ENCODE measurements around the gene RGP1.

RGP1 gene

GRCh38 chr9:35767458-35767857 is 18.4 kb downstream of the RGP1 start:
- DNase-seq: no peak
- no peaks in the 10 kb centered on the region for H3K27me3 ChIP-seq (replicated peaks; ENCODE audit: control insufficient read depth, insufficient read depth, low read length, poor library complexity, severe bottlenecking)
- H3K27ac ChIP-seq (ENCODE audit: insufficient read depth, low read length, poor library complexity, severe bottlenecking): no peak overlapping the region
- H3K9me3 ChIP-seq (ENCODE audit: control insufficient read depth, low read length): no peaks in the 10 kb centered on the region
- H3K4me3 ChIP-seq (ENCODE audit: insufficient read depth, low read depth, low read length, poor library complexity, severe bottlenecking): no peak overlapping the region
- H3K4me1 ChIP-seq (ENCODE audit: control insufficient read depth, insufficient read depth, low read length, poor library complexity, severe bottlenecking): no peaks in the 10 kb centered on the region
- no peaks in the 10 kb centered on the region for H3K36me3 ChIP-seq (ENCODE audit: control insufficient read depth, insufficient read depth, low read length)

GRCh38 chr9:35769763-35770162 is 20.7 kb downstream of the RGP1 start:
- Histone ChIP-seq H3K27ac (ENCODE audit: insufficient read depth, low read length, poor library complexity, severe bottlenecking) (no peak overlapping the region), H3K4me3 (ENCODE audit: insufficient read depth, low read depth, low read length, poor library complexity, severe bottlenecking) (no peak overlapping the region), H3K27me3 (replicated peaks; ENCODE audit: control insufficient read depth, insufficient read depth, low read length, poor library complexity, severe bottlenecking) (no peaks in the 10 kb centered on the region), H3K9me3 (ENCODE audit: control insufficient read depth, low read length) (no peaks in the 10 kb centered on the region), H3K4me1 (ENCODE audit: control insufficient read depth, insufficient read depth, low read length, poor library complexity, severe bottlenecking) (no peaks in the 10 kb centered on the region), H3K36me3 (ENCODE audit: control insufficient read depth, insufficient read depth, low read length) (no peaks in the 10 kb centered on the region)
- DNase-seq: no peak

- H3K27me3 ChIP-seq (replicated peaks; ENCODE audit: control insufficient read depth, insufficient read depth, low read length, poor library complexity, severe bottlenecking): no peaks in the 10 kb centered on the region
- H3K27ac ChIP-seq (ENCODE audit: insufficient read depth, low read length, poor library complexity, severe bottlenecking): no peak overlapping the region
- H3K9me3 ChIP-seq (ENCODE audit: control insufficient read depth, low read length): no peaks in the 10 kb centered on the region
- no peaks in the 10 kb centered on the region for H3K4me1 ChIP-seq (ENCODE audit: control insufficient read depth, insufficient read depth, low read length, poor library complexity, severe bottlenecking)
- H3K36me3 ChIP-seq (ENCODE audit: control insufficient read depth, insufficient read depth, low read length): peaks cover 2% of the 10 kb centered on the region
- H3K4me3 ChIP-seq (ENCODE audit: insufficient read depth, low read depth, low read length, poor library complexity, severe bottlenecking): no peak overlapping the region
- no peak for DNase-seq
Measured at GRCh38 chr9:35771075-35771433, 22.0 kb downstream of the RGP1 start.

- Histone ChIP-seq H3K27me3 (replicated peaks; ENCODE audit: control insufficient read depth, insufficient read depth, low read length, poor library complexity, severe bottlenecking) (no peaks in the 10 kb centered on the region), H3K4me3 (ENCODE audit: insufficient read depth, low read depth, low read length, poor library complexity, severe bottlenecking) (no peak overlapping the region), H3K27ac (ENCODE audit: insufficient read depth, low read length, poor library complexity, severe bottlenecking) (no peak overlapping the region), H3K36me3 (ENCODE audit: control insufficient read depth, insufficient read depth, low read length) (peaks cover 5% of the 10 kb centered on the region), H3K4me1 (ENCODE audit: control insufficient read depth, insufficient read depth, low read length, poor library complexity, severe bottlenecking) (no peaks in the 10 kb centered on the region), H3K9me3 (ENCODE audit: control insufficient read depth, low read length) (no peaks in the 10 kb centered on the region)
- DNase-seq: no peak
Measured at GRCh38 chr9:35771534-35771933, 22.4 kb downstream of the RGP1 start.

- H3K36me3 ChIP-seq (ENCODE audit: control insufficient read depth, insufficient read depth, low read length): peaks cover 5% of the 10 kb centered on the region
- H3K4me1 ChIP-seq (ENCODE audit: control insufficient read depth, insufficient read depth, low read length, poor library complexity, severe bottlenecking): no peaks in the 10 kb centered on the region
Measured at GRCh38 chr9:35771943-35772342, 22.9 kb downstream of the RGP1 start.

GRCh38 chr9:35774907-35775635 is 26.0 kb downstream of the RGP1 start:
- no peaks in the 10 kb centered on the region for H3K4me1 ChIP-seq (ENCODE audit: control insufficient read depth, insufficient read depth, low read length, poor library complexity, severe bottlenecking)
- no peak overlapping the region for H3K27ac ChIP-seq (ENCODE audit: insufficient read depth, low read length, poor library complexity, severe bottlenecking)
- no peaks in the 10 kb centered on the region for H3K9me3 ChIP-seq (ENCODE audit: control insufficient read depth, low read length)
- no peaks in the 10 kb centered on the region for H3K27me3 ChIP-seq (replicated peaks; ENCODE audit: control insufficient read depth, insufficient read depth, low read length, poor library complexity, severe bottlenecking)
- peaks cover 5% of the 10 kb centered on the region for H3K36me3 ChIP-seq (ENCODE audit: control insufficient read depth, insufficient read depth, low read length)
- no peak overlapping the region for H3K4me3 ChIP-seq (ENCODE audit: insufficient read depth, low read depth, low read length, poor library complexity, severe bottlenecking)
- no peak for DNase-seq

More at GRCh38 chr9:35771943-35772342, 22.9 kb downstream of the RGP1 start:
- H3K27me3 ChIP-seq (replicated peaks; ENCODE audit: control insufficient read depth, insufficient read depth, low read length, poor library complexity, severe bottlenecking): no peaks in the 10 kb centered on the region
- no peak overlapping the region for H3K4me3 ChIP-seq (ENCODE audit: insufficient read depth, low read depth, low read length, poor library complexity, severe bottlenecking)
- no peaks in the 10 kb centered on the region for H3K9me3 ChIP-seq (ENCODE audit: control insufficient read depth, low read length)
- no peak overlapping the region for H3K27ac ChIP-seq (ENCODE audit: insufficient read depth, low read length, poor library complexity, severe bottlenecking)
- DNase-seq: no peak

GRCh38 chr9:35776018-35776417 is 26.9 kb downstream of the RGP1 start:
- Histone ChIP-seq H3K9me3 (ENCODE audit: control insufficient read depth, low read length) (no peaks in the 10 kb centered on the region), H3K36me3 (ENCODE audit: control insufficient read depth, insufficient read depth, low read length) (peaks cover 5% of the 10 kb centered on the region), H3K4me3 (ENCODE audit: insufficient read depth, low read depth, low read length, poor library complexity, severe bottlenecking) (no peak overlapping the region), H3K4me1 (ENCODE audit: control insufficient read depth, insufficient read depth, low read length, poor library complexity, severe bottlenecking) (no peaks in the 10 kb centered on the region), H3K27me3 (replicated peaks; ENCODE audit: control insufficient read depth, insufficient read depth, low read length, poor library complexity, severe bottlenecking) (no peaks in the 10 kb centered on the region), H3K27ac (ENCODE audit: insufficient read depth, low read length, poor library complexity, severe bottlenecking) (no peak overlapping the region)
- DNase-seq: no peak

GRCh38 chr9:35778496-35778895 is 29.4 kb downstream of the RGP1 start:
- no peaks in the 10 kb centered on the region for H3K4me1 ChIP-seq (ENCODE audit: control insufficient read depth, insufficient read depth, low read length, poor library complexity, severe bottlenecking)
- DNase-seq: no peak
- peaks cover 9% of the 10 kb centered on the region for H3K36me3 ChIP-seq (ENCODE audit: control insufficient read depth, insufficient read depth, low read length)
- no peaks in the 10 kb centered on the region for H3K27me3 ChIP-seq (replicated peaks; ENCODE audit: control insufficient read depth, insufficient read depth, low read length, poor library complexity, severe bottlenecking)
- no peaks in the 10 kb centered on the region for H3K9me3 ChIP-seq (ENCODE audit: control insufficient read depth, low read length)
- no peak overlapping the region for H3K4me3 ChIP-seq (ENCODE audit: insufficient read depth, low read depth, low read length, poor library complexity, severe bottlenecking)
- H3K27ac ChIP-seq (ENCODE audit: insufficient read depth, low read length, poor library complexity, severe bottlenecking): no peak overlapping the region

GRCh38 chr9:35781066-35781465 is 32.0 kb downstream of the RGP1 start:
- Histone ChIP-seq H3K27ac (ENCODE audit: insufficient read depth, low read length, poor library complexity, severe bottlenecking) (no peak overlapping the region), H3K27me3 (replicated peaks; ENCODE audit: control insufficient read depth, insufficient read depth, low read length, poor library complexity, severe bottlenecking) (no peaks in the 10 kb centered on the region), H3K36me3 (ENCODE audit: control insufficient read depth, insufficient read depth, low read length) (peaks cover 10% of the 10 kb centered on the region), H3K9me3 (ENCODE audit: control insufficient read depth, low read length) (no peaks in the 10 kb centered on the region), H3K4me3 (ENCODE audit: insufficient read depth, low read depth, low read length, poor library complexity, severe bottlenecking) (no peak overlapping the region), H3K4me1 (ENCODE audit: control insufficient read depth, insufficient read depth, low read length, poor library complexity, severe bottlenecking) (no peaks in the 10 kb centered on the region)
- DNase-seq: no peak

- Histone ChIP-seq H3K4me1 (ENCODE audit: control insufficient read depth, insufficient read depth, low read length, poor library complexity, severe bottlenecking) (no peaks in the 10 kb centered on the region), H3K36me3 (ENCODE audit: control insufficient read depth, insufficient read depth, low read length) (peaks cover 11% of the 10 kb centered on the region), H3K27me3 (replicated peaks; ENCODE audit: control insufficient read depth, insufficient read depth, low read length, poor library complexity, severe bottlenecking) (no peaks in the 10 kb centered on the region), H3K9me3 (ENCODE audit: control insufficient read depth, low read length) (no peaks in the 10 kb centered on the region), H3K4me3 (ENCODE audit: insufficient read depth, low read depth, low read length, poor library complexity, severe bottlenecking) (no peak overlapping the region), H3K27ac (ENCODE audit: insufficient read depth, low read length, poor library complexity, severe bottlenecking) (no peak overlapping the region)
- DNase-seq: no peak
Measured at GRCh38 chr9:35783418-35783817, 34.3 kb downstream of the RGP1 start.
